Measurements from ENCODE around the gene SPAG6. TPM values are rescaled to one million over a fixed set of nuclear protein-coding genes. Genes with fewer than 3 reads are reported as not detected.

The SPAG6 gene
- total and polyA plus RNA-seq, 2 of the 4 experiments (the other 2 are of a cell fraction), result not detected

DNA sequence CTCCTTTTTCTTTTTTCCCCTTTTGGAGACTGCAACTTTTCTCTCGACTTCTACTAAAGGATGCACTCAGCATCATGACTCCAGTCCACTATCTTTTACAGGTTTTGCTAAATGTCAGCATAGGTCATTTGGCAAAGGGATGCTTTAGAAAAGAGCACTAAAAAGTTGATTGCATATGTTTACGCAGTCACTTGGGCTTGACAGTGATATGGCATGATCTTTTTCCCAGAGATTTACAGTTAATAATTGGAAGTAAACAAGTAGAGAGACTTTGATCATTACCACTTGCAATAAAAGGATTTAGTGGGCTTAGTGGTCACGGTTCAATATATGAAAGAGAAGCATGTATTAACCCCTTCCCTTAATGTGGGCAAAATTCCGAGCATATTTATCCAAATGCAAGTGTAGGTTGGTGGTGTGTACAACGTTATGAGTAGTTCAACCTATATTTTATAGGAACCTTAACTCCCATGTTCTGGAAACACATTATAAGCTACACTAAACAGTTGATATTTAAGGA lies 22.6 kb upstream of the SPAG6 start:
- H3K4me1 ChIP-seq (ENCODE audit: control insufficient read depth, insufficient read depth, low read length), result no peaks in the 10 kb centered on the region; the same call in 1 of the 2 replicates
- in situ Hi-C loops (cut with MboI; ENCODE audit: low sequenced_read_pairs) (loop anchor here (10.0 to 25.0 kb wide), 2 partner anchors 502 to 810 kb away; no protein-coding TSS in a partner anchor), dilution Hi-C loops (cut with HindIII; ENCODE audit: low sequenced_read_pairs, unreplicated experiment) (no loop called here)

More for the DNA sequence above, 22.6 kb upstream of the SPAG6 start:
- Histone ChIP-seq H3K9me3 (ENCODE audit: control insufficient read depth, insufficient read depth, low read length) (0 out of 2 replicates have a peak, but pooled peaks cover 3% of the 10 kb centered on the region), H3K9me1 (ENCODE audit: insufficient read depth, low read length) (no peaks in the 10 kb centered on the region; the same call in 1 of the 2 replicates), H3K23ac (ENCODE audit: low read depth, low read length) (peak overlapping the region; percentile 34; the same call in 1 of the 2 replicates), H3K4me3 (ENCODE audit: insufficient read depth, low read depth, low read length) (peak overlapping the region; percentile 65), H3K14ac (replicated peaks; ENCODE audit: low read depth, low read length) (peak overlapping the region; percentile 61; the same call in 1 of the 2 replicates), H2BK15ac (ENCODE audit: low read depth, low read length) (no peak overlapping the region), H4K20me1 (ENCODE audit: insufficient read depth, low read length) (peaks cover 13% of the 10 kb centered on the region; the same call in 1 of the 2 replicates), H2AFZ (replicated peaks; ENCODE audit: low read length, poor library complexity) (no peak overlapping the region), H3K27me3 (ENCODE audit: control insufficient read depth, insufficient read depth, low read length) (peaks cover 21% of the 10 kb centered on the region), H2BK5ac (ENCODE audit: low read depth, low read length, poor library complexity, severe bottlenecking) (no peak overlapping the region), H3K36me3 (ENCODE audit: control insufficient read depth, insufficient read depth, low read length) (no peaks in the 10 kb centered on the region), H3K56ac (ENCODE audit: extremely low read depth, insufficient read depth, low read length) (no peak overlapping the region), H2BK20ac (ENCODE audit: low read depth, low read length) (no peak overlapping the region), H4K91ac (ENCODE audit: insufficient read depth, low read depth, low read length) (no peak overlapping the region), H4K8ac (ENCODE audit: low read depth in 2 of 2, low read length in 2 of 2) (no peak overlapping the region), H2BK120ac (ENCODE audit: low read depth, low read length) (no peak overlapping the region), H4K5ac (ENCODE audit: low read depth, low read length) (no peak overlapping the region), H2AK5ac (ENCODE audit: low read depth, low read length) (no peak overlapping the region; the same call in 1 of the 2 replicates), H2AK9ac (replicated peaks; ENCODE audit: low read depth, low read length, poor library complexity) (no peak overlapping the region), H3K18ac (ENCODE audit: low read depth, low read length) (no peak overlapping the region), H3K79me1 (ENCODE audit: low read depth in 1 of 2, low read length in 2 of 2) (peaks cover 27 to 30% of the 10 kb centered on the region in 2 experiments), H3K9ac (ENCODE audit: low read depth, low read length) (no peak overlapping the region; the same call in 1 of the 2 replicates), H3K4me2 (ENCODE audit: low read depth, low read length) (peak overlapping the region; percentile 94), H3K27ac (ENCODE audit: insufficient read depth, low read length) (no peak overlapping the region), H3K4ac (ENCODE audit: low read depth, low read length) (no peak overlapping the region)
- no CpG with 5 or more reads among the region's 5 CpGs for WGBS, 2 experiments (ENCODE audit: extremely low coverage in 2 of 2, insufficient read length in 1 of 2)
- CTCF ChIA-PET, result interaction anchor here (0.7 kb wide), 2 partner anchors 165 to 666 kb away, joined by 3 to 4 read pairs; no protein-coding TSS in a partner anchor
- POLR2A ChIA-PET (ENCODE audit: unreplicated experiment), result no interaction called here
- DNase-seq, result no peak
- no peak for TF ChIP-seq NFE2L2 (IDR thresholded peaks at IDR 0.05; ENCODE audit: low read depth, low read length)
- no peak for TF ChIP-seq RCOR1 (IDR thresholded peaks at IDR 0.05; ENCODE audit: insufficient replicate concordance, low read length)
- TF ChIP-seq RAD21 (IDR thresholded peaks at IDR 0.05; ENCODE audit: low read length), result no peak
- TF ChIP-seq CHD1 (IDR thresholded peaks at IDR 0.05; ENCODE audit: low read depth, low read length), result no peak
- no peak for ATAC-seq (ENCODE audit: low read depth)
- BruUV-seq (replicated peaks), result no TSS peak
- intact Hi-C loops (cut with micrococcal nuclease), result loop anchor here (10.0 kb wide), 1 partner anchor 232 kb away; no protein-coding TSS in a partner anchor
